Ascending aorta (tissue), 2 donors: ENCODE measurements around the gene IL1R2. TPM values are rescaled to one million over a fixed set of nuclear protein-coding genes. Genes with fewer than 3 reads are reported as not detected.

Source experiments
- DNase-seq, 2 donors: peaks; one replicate each; pipeline ENCODE4 v3.0.0-alpha.2; 2019; ENCODE audit warnings: low spot score in 2 of 2
- H3K27ac ChIP-seq, 2 donors: fragments of 200-600 bp; sonication (generic); one replicate each; pipeline ENCODE4 v1.5.1; 2016 to 2017; ENCODE audit warnings: mild to moderate bottlenecking in 1 of 2
- H3K27me3 ChIP-seq: fragments of 200-600 bp; sonication (generic); one replicate; pipeline ENCODE4 v1.5.1; 2017
- H3K36me3 ChIP-seq, 2 donors: fragments of 200-600 bp; sonication (generic); one replicate each; pipeline ENCODE4 v1.5.1; 2016
- H3K4me1 ChIP-seq, 2 donors: fragments of 200-600 bp; sonication (generic); one replicate each; pipeline ENCODE4 v1.5.1; 2016 to 2017; ENCODE audit warnings: mild to moderate bottlenecking in 1 of 2
- H3K4me3 ChIP-seq, 2 donors: fragments of 200-600 bp; sonication (generic); one replicate each; pipeline ENCODE4 v1.5.1; 2016 to 2017; ENCODE audit warnings: mild to moderate bottlenecking in 1 of 2
- H3K9me3 ChIP-seq, 2 donors: fragments of 200-600 bp; sonication (generic); one replicate each; pipeline ENCODE4 v1.5.1; 2016
- intact Hi-C: fragments of 100-400 bp; cut with DNase I; formaldehyde crosslinking; loops from one replicate; pipeline ENCODE4 v1.15.1; 2023
- total RNA-seq: library from RNA; depleted of rRNA; stranded (reverse); fragments of >200 nt; gene quantifications from one replicate; pipeline ENCODE4 v1.1.0, GENCODE V29; 2016
- TF ChIP-seq, protein P1 (sequence below), 3 experiments: fragments of 200-600 bp in 2 of 3; fragments of 450-650 bp in 1 of 3; sonication (generic) in 2 of 3; IDR thresholded peaks; one replicate each; pipeline ENCODE4 v1.5.1; 2016 to 2019; ENCODE audit warnings: antibody characterized with exemption in 3 of 3, mild to moderate bottlenecking in 1 of 3, moderate library complexity in 1 of 3

IL1R2 gene
- total RNA-seq, 1 donor from 2014 or later = 25.4 TPM

DNA sequence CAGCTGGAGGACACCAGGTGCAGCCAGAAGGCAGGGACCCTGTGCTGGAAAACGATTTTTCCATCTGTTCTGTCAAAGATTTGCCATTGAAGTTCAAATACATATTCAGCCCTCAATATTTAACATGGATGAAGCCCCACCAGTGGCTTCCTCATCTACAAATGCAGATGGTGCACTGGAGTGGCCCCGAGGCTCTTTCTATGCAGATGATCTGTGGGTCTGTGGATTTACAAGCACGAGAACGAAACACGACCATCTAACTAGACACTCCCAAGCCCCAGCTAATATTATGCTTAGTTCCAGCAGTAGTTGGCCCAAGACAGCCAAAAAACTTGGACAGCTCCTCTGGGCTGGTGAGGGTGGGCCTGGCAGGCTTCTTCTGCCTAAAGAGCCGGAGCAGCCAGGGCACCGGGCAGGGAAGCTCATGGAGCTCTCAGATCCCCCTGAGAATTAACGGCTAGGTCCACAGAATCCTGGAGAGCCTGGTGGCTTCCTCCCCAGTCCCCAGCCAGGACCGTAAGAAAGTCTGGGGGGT is 9.2 kb upstream of the IL1R2 start:
- no peak for DNase-seq
- TF ChIP-seq, protein P1, sequence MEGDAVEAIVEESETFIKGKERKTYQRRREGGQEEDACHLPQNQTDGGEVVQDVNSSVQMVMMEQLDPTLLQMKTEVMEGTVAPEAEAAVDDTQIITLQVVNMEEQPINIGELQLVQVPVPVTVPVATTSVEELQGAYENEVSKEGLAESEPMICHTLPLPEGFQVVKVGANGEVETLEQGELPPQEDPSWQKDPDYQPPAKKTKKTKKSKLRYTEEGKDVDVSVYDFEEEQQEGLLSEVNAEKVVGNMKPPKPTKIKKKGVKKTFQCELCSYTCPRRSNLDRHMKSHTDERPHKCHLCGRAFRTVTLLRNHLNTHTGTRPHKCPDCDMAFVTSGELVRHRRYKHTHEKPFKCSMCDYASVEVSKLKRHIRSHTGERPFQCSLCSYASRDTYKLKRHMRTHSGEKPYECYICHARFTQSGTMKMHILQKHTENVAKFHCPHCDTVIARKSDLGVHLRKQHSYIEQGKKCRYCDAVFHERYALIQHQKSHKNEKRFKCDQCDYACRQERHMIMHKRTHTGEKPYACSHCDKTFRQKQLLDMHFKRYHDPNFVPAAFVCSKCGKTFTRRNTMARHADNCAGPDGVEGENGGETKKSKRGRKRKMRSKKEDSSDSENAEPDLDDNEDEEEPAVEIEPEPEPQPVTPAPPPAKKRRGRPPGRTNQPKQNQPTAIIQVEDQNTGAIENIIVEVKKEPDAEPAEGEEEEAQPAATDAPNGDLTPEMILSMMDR (IDR thresholded peaks at IDR 0.05) = no peak
- Histone ChIP-seq H3K27ac (no peak overlapping the region), H3K9me3 (no peaks in the 10 kb centered on the region), H3K4me3 (no peak overlapping the region), H3K36me3 (no peaks in the 10 kb centered on the region), H3K27me3 (no peaks in the 10 kb centered on the region), H3K4me1 (peaks cover 0 to 4% of the 10 kb centered on the region in 2 donors)
- intact Hi-C loops = no loop called here

GRCh38 chr2:101983486-101983885 is 8.3 kb upstream of the IL1R2 start:
- Histone ChIP-seq H3K4me1 (peaks cover 0 to 4% of the 10 kb centered on the region in 2 donors), H3K4me3 (no peak overlapping the region), H3K36me3 (no peaks in the 10 kb centered on the region), H3K9me3 (no peaks in the 10 kb centered on the region), H3K27me3 (no peaks in the 10 kb centered on the region), H3K27ac (no peak overlapping the region)
- intact Hi-C loops = no loop called here
- DNase-seq = no peak
- TF ChIP-seq, protein P1 (IDR thresholded peaks at IDR 0.05) = no peak

GRCh38 chr2:101983928-101984327 is 7.8 kb upstream of the IL1R2 start:
- TF ChIP-seq, protein P1 (IDR thresholded peaks at IDR 0.05) = peak in 2 of 3 experiments; percentile 9 to 17
- Histone ChIP-seq H3K4me3 (no peak overlapping the region), H3K9me3 (no peaks in the 10 kb centered on the region), H3K27ac (no peak overlapping the region), H3K4me1 (peaks cover 0 to 4% of the 10 kb centered on the region in 2 donors), H3K36me3 (no peaks in the 10 kb centered on the region), H3K27me3 (no peaks in the 10 kb centered on the region)
- intact Hi-C loops = no loop called here
- no peak for DNase-seq

DNA sequence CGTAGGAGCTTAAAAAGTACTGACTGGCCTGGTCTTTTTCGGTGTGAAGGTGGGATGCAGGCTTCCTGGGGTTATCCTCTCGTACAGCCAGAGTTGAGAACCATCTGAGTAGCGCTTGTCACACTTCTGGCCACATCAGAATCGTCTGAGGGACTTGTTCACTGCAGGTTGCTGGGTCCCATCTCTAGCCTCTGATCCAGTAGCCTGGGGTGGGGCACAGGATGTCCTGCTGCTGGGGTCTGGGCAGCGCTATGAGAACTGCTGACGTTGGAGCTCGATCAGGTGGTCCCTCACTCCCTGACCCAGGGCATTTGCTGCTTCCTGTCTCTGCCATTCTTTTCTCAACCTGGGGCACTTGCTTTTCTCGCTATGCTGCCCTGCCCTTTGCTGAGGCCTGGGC is 7.1 kb upstream of the IL1R2 start:
- intact Hi-C loops = no loop called here

GRCh38 chr2:101985101-101985792 is 6.5 kb upstream of the IL1R2 start:
- H3K9me3 ChIP-seq = no peaks in the 10 kb centered on the region
- no peaks in the 10 kb centered on the region for H3K36me3 ChIP-seq
- H3K4me3 ChIP-seq = no peak overlapping the region
- H3K27ac ChIP-seq = no peak overlapping the region
- no peaks in the 10 kb centered on the region for H3K27me3 ChIP-seq
- no peak for DNase-seq
- intact Hi-C loops = no loop called here
- TF ChIP-seq, protein P1 (IDR thresholded peaks at IDR 0.05) = no peak
- H3K4me1 ChIP-seq = peaks cover 0 to 4% of the 10 kb centered on the region in 2 donors

More for the DNA sequence above, 7.1 kb upstream of the IL1R2 start:
- Histone ChIP-seq H3K4me1 (peaks cover 0 to 4% of the 10 kb centered on the region in 2 donors), H3K27ac (no peak overlapping the region), H3K27me3 (no peaks in the 10 kb centered on the region), H3K36me3 (no peaks in the 10 kb centered on the region), H3K4me3 (no peak overlapping the region), H3K9me3 (no peaks in the 10 kb centered on the region)
- no peak for DNase-seq
- TF ChIP-seq, protein P1 (IDR thresholded peaks at IDR 0.05) = no peak
